Measurements from ENCODE around the gene MSRB3. TPM values are rescaled to one million over a fixed set of nuclear protein-coding genes. Genes with fewer than 3 reads are reported as not detected.

The MSRB3 gene
- total RNA-seq, 1 donor, result 72.4 TPM

DNA sequence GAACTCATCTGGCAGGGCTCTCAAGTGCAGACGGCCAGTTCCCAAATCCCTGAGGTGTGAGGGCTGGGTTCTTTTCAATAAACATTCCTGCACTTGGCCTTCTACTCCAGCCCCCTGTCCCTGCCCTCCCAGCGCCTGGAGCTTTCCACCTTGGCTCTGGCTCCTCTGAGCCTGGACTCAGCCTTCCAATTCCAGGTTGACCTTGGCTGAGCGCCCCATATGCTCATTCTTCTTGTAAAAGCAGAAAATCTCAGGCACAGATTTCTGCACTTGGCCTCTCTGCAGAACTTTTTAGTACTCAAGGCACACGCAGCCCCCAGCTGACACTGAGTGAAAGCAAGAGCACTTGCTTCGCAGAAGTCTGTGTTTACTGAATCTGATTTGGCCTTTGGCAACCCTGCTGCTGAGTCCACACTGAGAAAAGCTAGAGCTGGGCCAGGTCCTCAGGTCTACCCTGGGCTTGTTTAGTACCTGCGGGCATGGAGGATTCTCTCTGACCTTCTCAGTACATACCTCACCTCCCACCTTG, 222.7 kb downstream of the MSRB3 start:
- Histone ChIP-seq H3K27me3 (ENCODE audit: insufficient read depth, low read length) (no peaks in the 10 kb centered on the region), H3K27ac (ENCODE audit: low read depth, low read length) (peak overlapping the region; percentile 7), H3K4me1 (ENCODE audit: insufficient read depth, low read length) (peaks cover 33% of the 10 kb centered on the region), H4K20me1 (ENCODE audit: insufficient read depth, low read length) (no peaks in the 10 kb centered on the region), H3K4me2 (ENCODE audit: insufficient read depth, low read length) (peak overlapping the region; percentile 44), H3K4me3 (ENCODE audit: insufficient read depth, low read length) (no peak overlapping the region), H3K79me2 (ENCODE audit: insufficient read depth, low read length) (no peaks in the 10 kb centered on the region), H3K36me3 (ENCODE audit: insufficient read depth, low read length) (no peaks in the 10 kb centered on the region), H2AFZ (ENCODE audit: low read length) (no peak overlapping the region), H3K9me3 (ENCODE audit: low read depth, low read length) (no peaks in the 10 kb centered on the region)
- TF ChIP-seq, protein P1, sequence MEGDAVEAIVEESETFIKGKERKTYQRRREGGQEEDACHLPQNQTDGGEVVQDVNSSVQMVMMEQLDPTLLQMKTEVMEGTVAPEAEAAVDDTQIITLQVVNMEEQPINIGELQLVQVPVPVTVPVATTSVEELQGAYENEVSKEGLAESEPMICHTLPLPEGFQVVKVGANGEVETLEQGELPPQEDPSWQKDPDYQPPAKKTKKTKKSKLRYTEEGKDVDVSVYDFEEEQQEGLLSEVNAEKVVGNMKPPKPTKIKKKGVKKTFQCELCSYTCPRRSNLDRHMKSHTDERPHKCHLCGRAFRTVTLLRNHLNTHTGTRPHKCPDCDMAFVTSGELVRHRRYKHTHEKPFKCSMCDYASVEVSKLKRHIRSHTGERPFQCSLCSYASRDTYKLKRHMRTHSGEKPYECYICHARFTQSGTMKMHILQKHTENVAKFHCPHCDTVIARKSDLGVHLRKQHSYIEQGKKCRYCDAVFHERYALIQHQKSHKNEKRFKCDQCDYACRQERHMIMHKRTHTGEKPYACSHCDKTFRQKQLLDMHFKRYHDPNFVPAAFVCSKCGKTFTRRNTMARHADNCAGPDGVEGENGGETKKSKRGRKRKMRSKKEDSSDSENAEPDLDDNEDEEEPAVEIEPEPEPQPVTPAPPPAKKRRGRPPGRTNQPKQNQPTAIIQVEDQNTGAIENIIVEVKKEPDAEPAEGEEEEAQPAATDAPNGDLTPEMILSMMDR (IDR thresholded peaks at IDR 0.05; ENCODE audit: extremely low read depth, low read depth, low read length), result no peak
- DNase-seq (ENCODE audit: insufficient read length, low spot score, missing footprints), result no peak

DNA sequence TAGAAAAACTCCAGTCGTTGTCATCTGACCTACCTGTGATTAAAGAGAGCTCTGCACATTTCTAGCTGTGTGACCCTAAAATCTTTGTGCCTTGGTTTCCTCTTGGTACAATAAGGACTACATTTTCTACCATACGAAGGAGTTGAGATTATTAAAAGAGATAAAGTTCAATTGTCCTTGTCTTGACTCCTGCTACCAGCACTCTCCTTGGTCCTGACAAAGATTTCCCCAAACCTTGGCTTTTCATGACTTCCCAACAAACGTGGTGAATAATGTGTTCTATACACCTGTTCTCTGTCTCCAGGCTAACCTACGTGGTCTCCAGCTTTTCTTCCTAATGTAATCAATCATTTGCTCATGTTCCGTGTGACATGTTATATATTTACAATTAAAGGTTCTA, 223.5 kb downstream of the MSRB3 start:
- Histone ChIP-seq H3K9me3 (ENCODE audit: low read depth, low read length) (no peaks in the 10 kb centered on the region), H3K4me1 (ENCODE audit: insufficient read depth, low read length) (peaks cover 26% of the 10 kb centered on the region), H3K27me3 (ENCODE audit: insufficient read depth, low read length) (no peaks in the 10 kb centered on the region), H3K27ac (ENCODE audit: low read depth, low read length) (no peak overlapping the region), H4K20me1 (ENCODE audit: insufficient read depth, low read length) (no peaks in the 10 kb centered on the region), H3K79me2 (ENCODE audit: insufficient read depth, low read length) (no peaks in the 10 kb centered on the region), H3K4me2 (ENCODE audit: insufficient read depth, low read length) (no peak overlapping the region), H2AFZ (ENCODE audit: low read length) (no peak overlapping the region), H3K4me3 (ENCODE audit: insufficient read depth, low read length) (no peak overlapping the region), H3K36me3 (ENCODE audit: insufficient read depth, low read length) (no peaks in the 10 kb centered on the region)
- TF ChIP-seq, protein P1 (IDR thresholded peaks at IDR 0.05; ENCODE audit: extremely low read depth, low read depth, low read length), result no peak
- DNase-seq (ENCODE audit: insufficient read length, low spot score, missing footprints), result no peak

DNA sequence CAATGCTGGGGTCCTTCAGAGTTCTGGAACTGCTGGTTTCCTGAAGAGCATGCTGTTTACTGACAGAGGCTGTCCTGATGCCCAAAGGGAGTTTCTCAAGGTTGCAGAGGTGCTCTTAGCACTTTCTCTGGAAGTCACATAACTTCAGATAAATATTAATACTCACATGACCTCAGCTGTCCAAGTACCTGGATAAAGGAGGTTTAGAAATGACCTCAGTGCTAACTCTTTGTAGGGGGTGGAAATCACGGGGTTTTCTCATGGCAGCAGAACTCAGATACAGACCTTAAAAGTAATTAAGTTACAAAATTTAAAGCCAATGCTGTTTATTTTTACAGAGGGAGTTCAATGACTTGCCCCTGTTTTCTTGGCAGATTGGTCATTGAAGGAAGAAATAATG, 225.9 kb downstream of the MSRB3 start:
- Histone ChIP-seq H3K36me3 (ENCODE audit: insufficient read depth, low read length) (no peaks in the 10 kb centered on the region), H2AFZ (ENCODE audit: low read length) (no peak overlapping the region), H4K20me1 (ENCODE audit: insufficient read depth, low read length) (no peaks in the 10 kb centered on the region), H3K4me3 (ENCODE audit: insufficient read depth, low read length) (no peak overlapping the region), H3K27ac (ENCODE audit: low read depth, low read length) (no peak overlapping the region), H3K27me3 (ENCODE audit: insufficient read depth, low read length) (no peaks in the 10 kb centered on the region), H3K9me3 (ENCODE audit: low read depth, low read length) (no peaks in the 10 kb centered on the region), H3K4me2 (ENCODE audit: insufficient read depth, low read length) (no peak overlapping the region), H3K79me2 (ENCODE audit: insufficient read depth, low read length) (no peaks in the 10 kb centered on the region), H3K4me1 (ENCODE audit: insufficient read depth, low read length) (peaks cover 19% of the 10 kb centered on the region)
- TF ChIP-seq, protein P1 (IDR thresholded peaks at IDR 0.05; ENCODE audit: extremely low read depth, low read depth, low read length), result no peak
- no peak for DNase-seq (ENCODE audit: insufficient read length, low spot score, missing footprints)

DNA sequence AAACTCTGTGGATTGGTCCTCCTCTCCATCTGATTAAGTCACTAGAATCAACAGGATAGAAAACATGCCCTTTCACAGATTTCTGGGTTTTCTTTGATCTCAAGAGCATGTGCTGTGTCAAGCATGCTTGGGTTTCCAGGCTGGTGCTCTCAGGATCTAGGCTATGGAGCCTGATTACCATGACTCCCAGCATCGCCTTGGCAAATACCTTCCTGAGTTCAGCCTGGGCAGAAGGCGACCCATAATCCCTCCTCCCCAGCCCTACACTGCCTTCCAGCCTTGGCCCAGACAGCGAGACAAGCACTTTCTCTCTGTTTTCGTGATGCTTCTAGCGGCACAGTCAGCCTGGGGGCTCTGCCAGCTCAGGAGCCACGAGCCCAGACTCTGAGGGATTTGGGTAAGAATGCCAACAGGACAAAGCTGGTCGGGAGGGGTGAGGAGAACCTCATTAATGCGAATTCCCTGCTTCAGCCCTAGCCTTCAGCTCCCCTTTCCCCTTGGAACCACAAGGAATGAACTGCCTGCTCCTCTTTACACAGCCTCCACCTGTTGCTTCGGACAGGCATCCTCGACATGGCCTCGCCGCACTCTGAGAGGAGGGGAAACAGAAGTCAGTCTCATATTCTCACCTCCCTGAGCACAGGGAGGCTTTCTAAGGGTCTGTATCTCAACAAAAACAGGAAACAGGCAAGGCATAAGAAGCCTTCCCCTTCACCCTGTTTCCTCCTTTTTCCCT, 227.1 kb downstream of the MSRB3 start:
- Histone ChIP-seq H3K27me3 (ENCODE audit: insufficient read depth, low read length) (no peaks in the 10 kb centered on the region), H3K27ac (ENCODE audit: low read depth, low read length) (no peak overlapping the region), H3K4me2 (ENCODE audit: insufficient read depth, low read length) (no peak overlapping the region), H4K20me1 (ENCODE audit: insufficient read depth, low read length) (no peaks in the 10 kb centered on the region), H3K4me3 (ENCODE audit: insufficient read depth, low read length) (no peak overlapping the region), H3K36me3 (ENCODE audit: insufficient read depth, low read length) (no peaks in the 10 kb centered on the region), H3K79me2 (ENCODE audit: insufficient read depth, low read length) (no peaks in the 10 kb centered on the region), H3K9me3 (ENCODE audit: low read depth, low read length) (no peaks in the 10 kb centered on the region), H3K4me1 (ENCODE audit: insufficient read depth, low read length) (peaks cover 12% of the 10 kb centered on the region), H2AFZ (ENCODE audit: low read length) (no peak overlapping the region)
- TF ChIP-seq, protein P1 (IDR thresholded peaks at IDR 0.05; ENCODE audit: extremely low read depth, low read depth, low read length), result no peak
- DNase-seq (ENCODE audit: insufficient read length, low spot score, missing footprints), result no peak
